Esophagus squamous epithelium (tissue), 5 donors: ENCODE data around the gene DDX3X. TPM values are rescaled to one million over a fixed set of nuclear protein-coding genes. Genes with fewer than 3 reads are reported as not detected.
"Not testable (repeated sequence)": the region's sequence is repeated elsewhere in the genome, so short reads cannot be mapped to it uniquely, and the experiment has no call there.

ENCODE experiments used
- DNase-seq: peaks from one replicate; lab custom pipeline; 2025; lab: John Stamatoyannopoulos, UW
- H3K27ac ChIP-seq, 4 donors: fragments of 200-600 bp; sonication (generic); one replicate each; pipeline ENCODE4 v1.5.1; 2016 to 2019; ENCODE audit warnings: mild to moderate bottlenecking in 1 of 4
- H3K27me3 ChIP-seq, 4 donors: fragments of 200-600 bp; sonication (generic); 1 replicate in 3 of 4; 2 replicates in 1 of 4; pipeline versions ENCODE4 v1.5.1 to v1.6.0; 2017 to 2021; ENCODE audit warnings: antibody characterized with exemption in 1 of 4
- H3K36me3 ChIP-seq, 3 donors: fragments of 200-600 bp; sonication (generic); one replicate each; pipeline ENCODE4 v1.5.1; 2016 to 2019
- H3K4me1 ChIP-seq, 3 donors: fragments of 200-600 bp; sonication (generic); one replicate each; pipeline ENCODE4 v1.5.1; 2017 to 2019
- H3K4me3 ChIP-seq, 4 donors: fragments of 200-600 bp; sonication (generic); 1 replicate in 3 of 4; 2 replicates in 1 of 4; pipeline ENCODE4 v1.5.1; 2016 to 2019; ENCODE audit warnings: mild to moderate bottlenecking in 2 of 4, moderate library complexity in 1 of 4
- H3K9me3 ChIP-seq, 3 donors: fragments of 200-600 bp; sonication (generic); one replicate each; pipeline ENCODE4 v1.5.1; 2016 to 2019
- CTCF ChIP-seq, 6 experiments: fragments of 450-650 bp in 4 of 6; fragments of 200-600 bp in 2 of 6; sonication (generic) in 2 of 6; IDR thresholded peaks; one replicate each; pipeline ENCODE4 v1.5.1; 2016 to 2019; ENCODE audit warnings: antibody characterized with exemption in 6 of 6, mild to moderate bottlenecking in 4 of 6, moderate library complexity in 4 of 6
- POLR2A ChIP-seq, 4 donors: fragments of 450-650 bp; IDR thresholded peaks; one replicate each; pipeline ENCODE4 v1.6.1; 2017; ENCODE audit warnings: antibody characterized with exemption in 4 of 4, mild to moderate bottlenecking in 4 of 4, moderate library complexity in 3 of 4
- WGBS, 2 donors: methylation state at CpG; one replicate each; pipeline ENCODE4 v1.1.5; 2018; 5-methylcytosine and 5-hydroxymethylcytosine counted together
- intact Hi-C: fragments of 100-400 bp; cut with DNase I; formaldehyde crosslinking; loops from one replicate; pipeline ENCODE4 v1.15.0; 2022
- total RNA-seq, 4 donors: library from RNA; depleted of rRNA; stranded (reverse); fragments of >200 nt; gene quantifications; one replicate each; pipeline ENCODE4 v1.1.0, GENCODE V29; 2016
- donor health status: DM: yes; HTN: yes; CAD: no.

Gene DDX3X
- total RNA-seq, 4 donors from 2014 or later: 164 to 219 (median 214) TPM

GRCh38 chrX:41314881-41315280 is 19.1 kb upstream of the DDX3X start:
- DNase-seq: no peak
- TF ChIP-seq POLR2A (IDR thresholded peaks at IDR 0.05) (no peak), CTCF (IDR thresholded peaks at IDR 0.05) (no peak)
- 78 to 89% methylated on average over 1 to 5 of the region's 7 CpGs for WGBS, 2 donors

GRCh38 chrX:41316266-41316665 is 17.7 kb upstream of the DDX3X start:
- H3K36me3 ChIP-seq, DNase-seq, H3K9me3 ChIP-seq, H3K4me1 ChIP-seq, H3K27me3 ChIP-seq, H3K27ac ChIP-seq, intact Hi-C loops, H3K4me3 ChIP-seq: not testable (repeated sequence)
- WGBS, 2 donors: 52 to 70% methylated on average over 2 of the region's 2 CpGs

More at GRCh38 chrX:41314881-41315280, 19.1 kb upstream of the DDX3X start:
- H3K27ac ChIP-seq: no peak overlapping the region
- intact Hi-C loops: no loop called here
- no peak overlapping the region for H3K4me3 ChIP-seq
- no peaks in the 10 kb centered on the region for H3K36me3 ChIP-seq
- H3K27me3 ChIP-seq: no peaks in the 10 kb centered on the region
- H3K9me3 ChIP-seq: no peaks in the 10 kb centered on the region
- H3K4me1 ChIP-seq: no peaks in the 10 kb centered on the region

- H3K36me3 ChIP-seq: no peaks in the 10 kb centered on the region
- intact Hi-C loops: no loop called here
- no peak for DNase-seq
- 63 to 68% methylated on average over 6 of the region's 6 CpGs for WGBS, 2 donors
- no peaks in the 10 kb centered on the region for H3K4me1 ChIP-seq
- no peaks in the 10 kb centered on the region for H3K27me3 ChIP-seq
- no peak overlapping the region for H3K4me3 ChIP-seq
- TF ChIP-seq POLR2A (IDR thresholded peaks at IDR 0.05) (no peak), CTCF (IDR thresholded peaks at IDR 0.05) (no peak)
- no peak overlapping the region for H3K27ac ChIP-seq
- no peaks in the 10 kb centered on the region for H3K9me3 ChIP-seq
Measured at GRCh38 chrX:41317477-41318208, 16.3 kb upstream of the DDX3X start.

GRCh38 chrX:41320393-41320792 is 13.6 kb upstream of the DDX3X start:
- Histone ChIP-seq H3K9me3 (no peaks in the 10 kb centered on the region), H3K27ac (no peak overlapping the region), H3K4me1 (no peaks in the 10 kb centered on the region), H3K4me3 (no peak overlapping the region), H3K27me3 (no peaks in the 10 kb centered on the region), H3K36me3 (no peaks in the 10 kb centered on the region)
- intact Hi-C loops: no loop called here
- no peak for DNase-seq
- 75 to 86% methylated on average over 5 of the region's 5 CpGs for WGBS, 2 donors
- TF ChIP-seq POLR2A (IDR thresholded peaks at IDR 0.05): no peak
- TF ChIP-seq CTCF (IDR thresholded peaks at IDR 0.05): no peak

GRCh38 chrX:41322821-41323603 is 10.9 kb upstream of the DDX3X start:
- H3K27ac ChIP-seq: no peak overlapping the region
- H3K9me3 ChIP-seq: no peaks in the 10 kb centered on the region
- H3K4me3 ChIP-seq: no peak overlapping the region
- intact Hi-C loops: no loop called here
- WGBS, 2 donors: 79 to 83% methylated on average over 5 to 8 of the region's 20 CpGs
- no peak for DNase-seq
- H3K4me1 ChIP-seq: no peaks in the 10 kb centered on the region
- no peaks in the 10 kb centered on the region for H3K36me3 ChIP-seq
- no peaks in the 10 kb centered on the region for H3K27me3 ChIP-seq
- TF ChIP-seq CTCF (IDR thresholded peaks at IDR 0.05): no peak
- no peak for TF ChIP-seq POLR2A (IDR thresholded peaks at IDR 0.05)
